NCI-H1048 (cell line): ENCODE data around the gene LAMC2.
"Not testable (repeated sequence)": the region's sequence is repeated elsewhere in the genome, so short reads cannot be mapped to it uniquely, and the experiment has no call there.

ENCODE experiments used
- DNase-seq: peaks from one replicate; lab custom pipeline; 2025; lab: John Stamatoyannopoulos, UW

The LAMC2 gene

DNA sequence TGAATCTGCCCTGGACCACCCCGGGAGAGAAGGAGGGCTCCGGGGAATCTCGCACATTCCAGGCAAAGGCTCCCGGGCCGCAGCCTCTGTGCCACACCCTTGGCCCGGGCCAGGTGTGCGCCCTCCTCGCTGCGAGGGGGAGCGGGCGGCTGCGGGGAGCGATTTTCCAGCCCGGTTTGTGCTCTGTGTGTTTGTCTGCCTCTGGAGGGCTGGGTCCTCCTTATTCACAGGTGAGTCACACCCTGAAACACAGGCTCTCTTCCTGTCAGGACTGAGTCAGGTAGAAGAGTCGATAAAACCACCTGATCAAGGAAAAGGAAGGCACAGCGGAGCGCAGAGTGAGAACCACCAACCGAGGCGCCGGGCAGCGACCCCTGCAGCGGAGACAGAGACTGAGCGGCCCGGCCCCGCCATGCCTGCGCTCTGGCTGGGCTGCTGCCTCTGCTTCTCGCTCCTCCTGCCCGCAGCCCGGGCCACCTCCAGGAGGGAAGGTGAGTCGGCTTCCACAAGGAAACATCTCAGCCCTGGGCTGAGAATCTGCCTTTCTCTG, at the start of gene LAMC2:
TSS of gene LAMC2 (plus strand) at position 324 of the 550 bp plus-strand sequence. CDS start at position 413, 89 bp downstream.
- no peak for DNase-seq

DNA sequence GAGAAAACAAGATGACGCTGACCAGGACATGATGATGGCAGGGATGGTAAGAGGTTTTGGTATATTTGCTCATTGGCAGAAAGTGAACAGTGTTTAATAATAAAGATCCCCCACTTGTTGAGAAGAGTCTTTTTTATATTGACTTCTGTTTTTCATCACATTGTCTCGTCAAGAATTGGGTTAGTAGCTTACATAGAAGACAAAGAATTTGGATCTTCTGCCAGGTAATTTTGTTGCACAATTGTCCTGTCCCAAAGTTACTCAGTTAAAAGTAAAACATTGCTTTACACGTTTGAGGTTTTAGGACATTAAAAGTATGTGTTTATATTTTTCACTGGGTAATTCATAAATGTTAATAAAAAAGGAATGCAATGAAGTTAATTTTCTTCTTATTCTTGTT, 48.3 kb upstream of the LAMC2 start:
- DNase-seq, result no peak

DNA sequence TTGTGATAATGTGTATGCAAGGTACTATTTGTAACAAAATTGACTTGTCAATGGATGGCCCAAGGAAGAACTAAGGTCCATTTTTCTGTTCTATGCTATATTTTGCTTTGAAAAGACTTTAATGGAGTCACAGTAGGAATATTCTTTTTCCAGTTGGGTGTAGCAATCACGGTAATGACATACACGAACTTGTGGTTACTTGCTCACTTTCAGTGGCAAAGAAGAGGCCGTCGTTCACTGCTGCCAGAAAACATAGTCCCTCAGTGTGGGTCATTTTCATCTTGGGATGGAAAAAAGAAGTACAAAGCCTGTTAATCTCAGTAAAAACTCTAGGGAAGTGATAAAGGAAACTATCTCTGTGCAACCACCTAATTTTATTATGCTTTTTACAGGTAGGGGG, 47.8 kb upstream of the LAMC2 start:
- DNase-seq, result no peak

DNA sequence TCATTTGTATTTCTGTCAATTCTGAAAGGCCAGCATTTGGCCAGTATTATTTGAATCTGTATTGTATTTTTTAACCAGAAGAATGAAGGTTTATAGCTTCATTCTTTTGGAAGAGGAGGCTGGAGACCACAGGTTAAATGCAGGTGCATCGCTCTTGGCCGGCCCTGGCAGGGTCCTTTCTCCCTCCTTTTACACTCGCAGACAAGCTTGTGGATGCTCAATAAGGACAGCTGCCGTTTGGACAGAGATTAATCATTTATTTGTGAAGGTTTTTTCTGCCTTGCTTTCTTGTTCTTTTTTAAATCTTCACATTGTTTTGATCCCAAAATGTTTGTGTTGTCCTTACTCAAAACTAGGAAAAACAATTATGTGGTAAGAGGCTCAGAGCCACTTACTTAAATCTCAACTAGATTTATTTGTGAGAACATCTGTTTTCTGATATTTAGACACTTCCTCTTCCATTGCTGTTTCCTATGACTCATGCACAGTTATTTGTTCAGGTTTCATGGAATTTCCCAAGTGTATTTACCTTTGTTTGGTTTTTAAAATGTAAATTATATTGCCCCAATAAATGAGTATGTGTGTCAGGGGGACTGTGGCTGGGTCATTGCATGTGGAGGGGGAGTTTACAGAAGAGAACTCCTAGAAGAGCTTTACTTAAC, 46.7 kb upstream of the LAMC2 start:
- DNase-seq, result no peak

DNA sequence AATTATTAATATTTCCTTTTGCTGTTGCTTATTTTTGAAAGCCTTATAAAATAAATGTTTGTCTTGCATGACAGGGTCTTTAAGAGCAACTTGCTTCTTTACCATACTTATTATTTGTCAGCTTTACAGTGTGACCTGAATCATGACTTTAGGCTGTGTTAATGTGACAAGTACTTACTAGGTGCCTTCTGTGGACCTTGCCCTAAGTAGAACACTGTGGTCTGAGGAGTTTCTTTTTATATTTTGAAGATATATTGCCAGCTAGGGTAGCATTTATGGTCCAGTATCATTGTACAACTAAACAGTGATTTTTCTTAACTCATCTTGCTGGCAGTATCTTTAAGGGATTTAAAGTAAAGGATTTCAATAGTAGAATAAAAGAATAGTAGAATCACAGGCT, 45.4 kb upstream of the LAMC2 start:
- no peak for DNase-seq

DNA sequence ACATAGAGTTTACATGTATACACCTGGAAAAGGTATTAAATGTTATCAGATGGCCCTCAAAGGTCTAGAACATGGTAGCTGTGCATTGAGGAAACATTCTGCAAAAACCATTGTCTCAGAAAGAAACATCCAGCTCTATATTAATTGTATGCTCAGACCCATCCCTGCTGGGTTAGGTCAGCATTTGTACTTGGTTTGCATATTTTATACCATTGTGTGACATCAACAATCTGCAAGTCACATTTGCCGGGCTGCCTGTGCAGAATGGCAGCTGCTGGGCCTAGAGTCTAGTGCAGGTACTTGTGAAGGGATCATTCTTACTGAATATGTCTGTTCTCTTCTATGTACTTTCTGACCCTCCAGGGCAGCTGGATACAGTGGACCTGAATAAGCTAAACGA, 43.9 kb upstream of the LAMC2 start:
- no peak for DNase-seq

DNA sequence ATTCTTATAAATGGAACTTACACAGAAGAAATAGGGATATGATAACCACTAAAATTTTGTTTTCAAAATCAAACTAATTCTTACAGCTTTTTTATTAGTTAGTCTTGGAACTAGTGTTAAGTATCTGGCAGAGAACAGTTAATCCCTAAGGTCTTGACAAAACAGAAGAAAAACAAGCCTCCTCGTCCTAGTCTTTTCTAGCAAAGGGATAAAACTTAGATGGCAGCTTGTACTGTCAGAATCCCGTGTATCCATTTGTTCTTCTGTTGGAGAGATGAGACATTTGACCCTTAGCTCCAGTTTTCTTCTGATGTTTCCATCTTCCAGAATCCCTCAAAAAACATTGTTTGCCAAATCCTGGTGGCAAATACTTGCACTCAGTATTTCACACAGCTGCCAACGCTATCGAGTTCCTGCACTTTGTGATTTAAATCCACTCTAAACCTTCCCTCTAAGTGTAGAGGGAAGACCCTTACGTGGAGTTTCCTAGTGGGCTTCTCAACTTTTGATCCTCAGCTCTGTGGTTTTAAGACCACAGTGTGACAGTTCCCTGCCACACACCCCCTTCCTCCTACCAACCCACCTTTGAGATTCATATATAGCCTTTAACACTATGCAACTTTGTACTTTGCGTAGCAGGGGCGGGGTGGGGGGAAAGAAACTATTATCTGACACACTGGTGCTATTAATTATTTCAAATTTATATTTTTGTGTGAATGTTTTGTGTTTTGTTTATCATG, 42.3 kb upstream of the LAMC2 start:
- DNase-seq, result no peak

DNA sequence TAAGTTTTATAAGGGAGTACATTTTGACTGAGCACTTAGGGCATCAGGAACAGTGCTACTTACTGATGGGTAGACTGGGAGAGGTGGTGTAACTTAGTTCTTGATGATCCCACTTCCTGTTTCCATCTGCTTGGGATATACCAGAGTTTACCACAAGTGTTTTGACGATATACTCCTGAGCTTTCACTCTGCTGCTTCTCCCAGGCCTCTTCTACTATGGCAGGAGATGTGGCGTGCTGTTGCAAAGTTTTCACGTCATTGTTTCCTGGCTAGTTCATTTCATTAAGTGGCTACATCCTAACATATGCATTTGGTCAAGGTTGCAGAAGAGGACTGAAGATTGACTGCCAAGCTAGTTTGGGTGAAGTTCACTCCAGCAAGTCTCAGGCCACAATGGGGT, 41.3 kb upstream of the LAMC2 start:
- no peak for DNase-seq

DNA sequence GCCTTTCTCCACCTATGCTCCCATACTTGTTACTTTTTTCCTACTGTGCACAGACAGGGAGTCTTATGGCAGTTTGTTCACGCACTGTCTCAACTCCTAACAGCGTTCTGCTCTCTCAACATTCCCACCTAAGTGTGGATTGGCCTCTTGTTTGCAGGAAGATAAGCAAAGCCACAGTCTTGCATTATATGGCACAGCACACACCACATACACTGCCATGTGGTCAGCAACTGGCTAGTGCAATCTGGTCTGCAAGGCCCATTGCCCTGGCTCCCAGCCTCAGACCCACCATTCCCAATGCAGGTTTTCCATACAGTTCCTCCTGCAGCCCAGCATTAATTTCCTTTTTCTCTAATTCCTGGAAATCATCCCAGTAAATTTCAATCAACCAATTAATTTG, 38.3 kb upstream of the LAMC2 start:
- no peak for DNase-seq

DNA sequence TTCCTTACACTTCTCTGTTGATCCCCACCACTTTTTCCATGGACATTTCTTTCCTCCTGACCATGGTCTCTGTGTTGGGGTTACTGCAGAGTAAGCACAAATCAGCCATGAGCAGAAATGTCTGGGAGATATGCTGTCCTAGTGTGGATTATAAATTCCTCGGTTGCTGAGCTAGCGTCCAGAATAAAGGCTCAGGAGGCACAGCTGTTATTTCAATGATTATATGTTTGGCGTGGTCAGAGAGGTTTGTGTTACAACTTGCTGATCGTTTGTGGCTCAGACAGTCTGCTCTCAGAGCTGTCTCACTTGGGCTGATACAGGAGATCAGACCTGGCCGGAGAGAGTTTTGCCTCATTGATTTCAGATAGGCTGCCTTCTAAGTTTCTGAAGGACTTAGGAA, 37.5 kb upstream of the LAMC2 start:
- DNase-seq, result no peak

DNA sequence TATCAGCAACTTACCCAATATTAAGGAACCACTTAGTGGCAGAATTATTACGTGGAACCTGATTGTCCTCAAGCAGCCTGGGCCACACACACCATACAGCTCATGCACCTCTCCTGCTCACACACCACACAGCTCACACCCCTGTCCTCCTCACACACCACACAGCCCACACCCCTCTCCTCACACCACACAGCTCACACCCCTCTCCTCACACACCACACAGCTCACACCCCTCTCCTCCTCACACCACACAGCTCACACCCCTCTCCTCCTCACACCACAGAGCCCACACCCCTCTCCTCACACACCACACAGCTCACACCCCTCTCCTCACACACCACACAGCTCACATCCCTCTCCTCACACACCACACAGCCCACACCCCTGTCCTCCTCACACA, 36.8 kb upstream of the LAMC2 start:
- DNase-seq, result no peak

DNA sequence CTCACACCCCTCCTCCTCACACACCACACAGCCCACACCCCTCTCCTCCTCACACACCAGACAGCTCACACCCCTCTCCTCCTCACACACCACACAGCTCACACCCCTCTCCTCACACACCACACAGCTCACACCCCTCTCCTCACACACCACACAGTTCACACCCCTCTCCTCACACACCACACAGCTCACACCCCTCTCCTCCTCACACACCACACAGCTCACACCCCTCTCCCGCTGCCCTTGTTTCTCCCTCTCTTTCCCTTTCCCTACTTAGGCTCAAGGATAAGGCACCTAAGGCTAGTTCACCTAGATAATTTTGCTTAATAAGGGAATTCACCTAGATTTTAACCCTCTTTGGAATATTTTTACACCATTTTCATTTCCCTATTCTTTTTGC, 36.0 kb upstream of the LAMC2 start:
- DNase-seq, result not testable (repeated sequence)

DNA sequence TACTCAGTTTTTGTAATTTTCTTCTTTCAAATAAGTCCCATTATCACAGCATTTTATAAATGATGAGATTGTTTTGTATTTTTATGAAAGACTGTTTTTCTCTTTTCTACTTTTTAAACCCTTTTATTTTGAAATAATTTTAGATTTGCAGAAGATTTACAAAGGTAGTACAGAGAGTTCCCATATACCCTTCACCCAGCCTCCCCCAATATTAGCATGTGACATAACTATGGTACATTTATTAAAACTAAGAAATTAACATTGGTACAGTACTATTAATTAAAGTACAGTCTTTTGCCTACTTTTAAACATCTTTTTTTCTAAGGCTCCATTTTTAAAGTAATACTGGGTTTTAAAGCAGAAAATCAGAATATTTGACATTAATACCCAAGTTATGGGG, 35.6 kb upstream of the LAMC2 start:
- DNase-seq, result no peak

DNA sequence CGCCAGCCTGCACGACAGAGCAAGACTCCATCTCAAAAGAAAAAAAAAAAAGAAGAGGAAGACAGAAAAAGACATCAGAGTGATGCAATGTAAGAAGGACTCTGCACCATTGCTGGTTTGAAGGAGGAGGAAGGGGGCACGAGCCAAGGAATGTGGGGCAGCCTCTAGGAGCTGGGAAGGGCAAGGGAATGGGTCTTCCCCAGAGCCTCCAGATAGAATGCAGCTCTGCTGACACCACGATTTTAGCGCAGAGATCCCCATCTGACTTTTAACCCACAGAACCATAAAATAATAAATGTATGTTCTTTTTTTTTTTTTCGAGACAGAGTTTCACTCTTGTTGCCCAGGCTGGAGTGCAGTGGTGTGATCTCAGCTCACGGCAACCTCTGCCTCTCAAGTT, 33.9 kb upstream of the LAMC2 start:
- DNase-seq, result no peak

DNA sequence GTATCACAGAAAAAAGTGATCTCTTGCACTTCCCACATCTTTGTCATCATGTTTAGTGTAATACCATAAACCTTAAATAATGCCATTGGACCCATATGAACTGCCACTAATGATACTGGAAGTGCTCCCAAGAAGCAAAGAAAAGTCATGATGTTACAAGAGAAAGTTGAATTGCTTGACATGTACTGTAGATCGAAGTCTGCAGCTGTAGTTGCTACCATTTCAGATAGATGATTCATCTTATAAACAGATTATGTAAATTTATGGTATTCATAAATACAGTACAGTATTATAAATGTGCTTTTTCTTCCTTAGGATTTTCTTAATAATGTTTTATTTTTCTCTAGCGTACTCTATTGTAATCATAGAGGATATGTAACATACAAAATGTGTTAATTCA, 30.1 kb upstream of the LAMC2 start:
- no peak for DNase-seq

DNA sequence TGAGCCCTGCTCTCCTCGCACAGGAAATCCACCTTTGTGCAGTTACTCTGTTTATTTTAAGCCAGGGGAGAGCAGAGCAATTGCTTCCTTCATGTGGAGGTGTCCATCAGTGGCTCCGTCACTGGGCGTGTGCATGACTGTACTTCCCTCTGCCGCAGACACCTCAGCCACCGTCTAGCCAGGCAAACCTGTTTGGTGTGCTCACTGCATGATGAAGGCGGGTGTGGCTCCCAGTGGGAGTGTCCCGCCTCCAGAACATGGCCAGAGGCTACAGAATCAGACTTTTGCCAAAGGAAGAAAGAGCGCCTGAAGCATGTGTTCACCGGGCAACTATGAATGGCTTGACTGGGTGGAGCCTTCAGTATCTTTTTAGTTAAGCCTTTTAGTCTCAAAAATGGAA, 26.1 kb upstream of the LAMC2 start:
- peak; percentile 59 for DNase-seq

DNA sequence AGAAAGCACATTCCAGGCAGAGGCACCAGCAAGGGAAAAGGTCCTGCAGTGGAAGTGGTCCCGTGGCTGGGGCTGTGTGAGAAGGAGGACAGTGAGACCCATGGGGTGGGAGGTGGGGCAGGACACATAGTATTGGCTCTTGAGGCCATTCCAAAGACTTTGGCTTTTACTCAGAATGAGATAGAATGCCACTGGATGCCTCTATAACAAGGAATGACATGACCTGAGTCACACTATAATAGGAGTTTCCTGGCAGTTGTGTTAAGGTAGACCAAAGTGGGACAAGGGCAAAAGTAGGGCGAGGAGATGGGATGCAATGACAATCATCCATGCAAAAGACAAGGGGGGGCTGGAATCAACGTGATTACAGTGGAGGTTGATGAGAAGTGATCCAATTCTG, 24.7 kb upstream of the LAMC2 start:
- no peak for DNase-seq

DNA sequence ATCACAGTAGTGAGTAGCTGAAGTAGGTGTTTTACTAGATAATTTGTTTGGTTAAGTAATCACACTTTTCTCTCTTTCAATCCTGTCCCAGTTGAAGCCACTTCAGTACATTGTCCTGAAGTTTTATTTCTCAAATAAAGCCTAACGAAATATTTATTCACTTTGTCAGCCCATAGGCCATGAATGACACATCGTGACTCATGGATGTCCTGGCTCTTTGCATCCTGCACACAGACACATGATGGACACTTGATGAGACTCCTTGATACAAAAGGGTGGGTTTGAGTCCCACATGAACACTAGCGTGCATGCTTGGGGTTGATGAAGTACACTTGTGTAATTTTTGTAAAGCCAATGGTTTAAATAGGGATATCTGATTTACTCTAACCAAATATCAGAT, 22.7 kb upstream of the LAMC2 start:
- no peak for DNase-seq

DNA sequence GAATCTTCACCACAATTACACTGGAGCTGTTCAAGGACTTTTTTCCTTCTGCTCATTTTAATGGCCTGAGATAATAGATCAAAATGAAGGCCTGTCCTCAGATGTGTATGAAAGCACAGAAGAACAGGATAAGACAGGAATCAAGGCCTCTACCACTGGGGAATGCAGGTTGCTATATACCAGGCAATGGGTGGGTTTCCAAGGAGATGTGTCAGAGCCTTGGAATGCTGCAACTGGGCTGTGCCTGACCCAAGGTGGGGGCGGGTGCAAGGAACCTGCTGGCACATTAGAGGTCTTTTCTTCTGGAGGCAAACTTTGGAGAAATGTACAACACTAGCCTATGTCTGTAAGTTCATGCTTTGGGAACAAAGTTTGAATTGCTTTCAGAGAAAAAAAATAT, 21.7 kb upstream of the LAMC2 start:
- DNase-seq, result no peak

DNA sequence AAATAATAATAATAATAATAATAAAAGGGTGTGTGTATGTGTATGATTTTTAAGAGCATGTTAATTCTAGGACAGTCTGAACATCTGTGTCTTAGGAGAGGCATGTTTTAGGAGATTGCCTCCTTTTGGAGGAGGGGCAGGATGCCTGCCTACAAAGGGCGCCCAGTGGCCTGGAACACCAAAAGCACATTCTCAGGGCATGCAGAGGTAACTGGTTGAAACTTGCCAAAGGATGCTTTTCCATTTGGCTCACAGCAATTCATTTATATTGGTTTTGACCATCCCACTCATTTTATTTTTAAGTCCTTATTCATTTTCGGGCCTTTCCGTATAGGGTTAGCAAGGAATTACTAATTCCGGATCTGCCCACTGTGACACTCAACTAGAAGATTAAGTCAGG, 21.1 kb upstream of the LAMC2 start:
- DNase-seq, result no peak

DNA sequence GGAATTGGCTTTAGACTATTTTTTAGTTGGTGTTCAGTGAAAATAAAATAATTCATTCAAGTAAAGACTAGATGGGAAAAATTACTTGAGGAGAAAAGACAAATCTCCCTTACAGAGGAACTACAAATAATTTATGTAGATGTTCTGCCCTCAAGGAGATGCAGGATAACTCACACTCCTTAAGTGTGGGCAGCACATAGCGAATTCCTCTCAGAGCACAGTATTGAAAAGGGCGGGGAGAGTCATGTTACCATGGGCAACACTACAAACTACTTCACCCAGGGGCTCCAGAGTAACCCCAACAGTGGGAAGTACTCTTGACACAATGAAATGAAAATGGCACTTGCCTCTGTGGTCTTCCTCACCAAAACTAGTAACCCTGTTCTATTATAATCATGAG, 20.6 kb upstream of the LAMC2 start:
- DNase-seq, result no peak

DNA sequence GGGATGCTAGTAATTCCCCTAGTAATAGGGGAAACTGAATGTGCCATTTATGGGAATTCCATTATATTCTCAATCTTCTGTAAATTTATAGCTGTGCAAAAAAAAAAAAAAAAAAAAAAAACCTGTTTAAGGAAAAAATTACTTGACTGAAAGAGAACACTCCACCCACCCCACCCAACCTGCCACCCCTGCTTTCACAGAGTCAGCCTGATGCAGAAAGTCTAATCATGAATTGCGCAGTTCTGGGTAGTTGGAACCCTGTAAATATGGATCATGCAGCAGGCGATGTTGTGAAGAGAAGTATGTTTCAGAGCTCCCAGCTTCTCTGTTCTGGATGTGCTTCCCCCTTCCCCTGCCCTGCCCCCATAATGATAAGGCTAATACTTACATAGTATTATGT, 19.6 kb upstream of the LAMC2 start:
- DNase-seq, result no peak

DNA sequence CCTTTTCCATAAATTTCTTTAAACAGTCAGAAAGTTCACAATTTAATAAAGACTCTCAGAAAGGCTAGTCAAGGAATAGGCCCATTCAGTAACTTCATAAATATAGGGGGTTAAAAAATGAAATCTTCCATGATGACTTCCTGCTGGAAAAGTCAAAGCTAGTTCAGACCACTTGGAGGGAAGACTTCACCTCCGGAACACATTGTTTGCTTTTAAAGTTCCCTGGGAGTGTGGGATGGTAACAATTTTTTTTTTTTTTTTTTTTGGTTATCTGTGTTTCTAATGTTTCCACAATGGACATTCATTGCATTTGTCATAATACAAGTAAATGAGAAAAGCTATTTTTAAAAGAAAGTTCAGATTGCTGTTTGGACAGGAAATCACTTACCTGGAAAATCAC, 18.4 kb upstream of the LAMC2 start:
- no peak for DNase-seq

DNA sequence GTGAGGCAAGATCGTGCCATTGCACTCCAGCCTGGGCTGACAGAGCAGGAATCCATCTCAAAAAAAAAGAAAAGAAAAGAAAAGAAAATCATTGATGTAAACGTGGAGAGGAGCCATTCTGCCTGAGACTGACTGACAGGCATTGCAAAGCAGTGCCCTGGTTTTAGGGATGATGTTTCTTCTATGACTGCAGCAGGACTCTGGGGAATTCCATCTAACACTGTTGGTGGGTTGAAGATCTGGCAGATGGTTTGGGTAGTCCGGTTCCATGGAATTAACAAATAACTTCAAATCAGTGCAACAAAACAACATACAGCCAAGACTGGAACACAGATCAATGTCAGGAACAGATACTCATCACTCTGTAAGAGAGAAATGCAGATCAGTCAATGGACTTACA, 17.8 kb upstream of the LAMC2 start:
- DNase-seq, result no peak
